HEK293 (cell line): ENCODE results near the gene PLEKHF1.

ENCODE experiments used
- ATF2 ChIP-seq: fragments of 450-650 bp; formaldehyde crosslinking; IDR thresholded peaks from 2 replicates; pipeline ENCODE4 v1.5.1; 2016; ENCODE audit warnings: missing biosample characterization, missing genetic modification characterization, low read depth
- CTCF ChIP-seq: fragments of 450-650 bp; formaldehyde crosslinking; IDR thresholded peaks from 2 replicates; pipeline ENCODE4 v1.5.1; 2016; ENCODE audit warnings: missing biosample characterization, missing genetic modification characterization
- KLF16 ChIP-seq: fragments of 450-650 bp; formaldehyde crosslinking; IDR thresholded peaks from 2 replicates; pipeline ENCODE4 v1.5.1; 2017; ENCODE audit warnings: missing biosample characterization, missing genetic modification characterization
- REST ChIP-seq: fragments of 450-650 bp; formaldehyde crosslinking; IDR thresholded peaks from 2 replicates; pipeline ENCODE4 v1.5.1; 2016; ENCODE audit warnings: missing biosample characterization, missing genetic modification characterization
- TRIM28 ChIP-seq: IDR thresholded peaks from 2 replicates; pipeline ENCODE4 v1.6.1; 2011; ENCODE audit warnings: low read length, control low read depth, borderline replicate concordance
- ZFHX2 ChIP-seq: fragments of 450-650 bp; formaldehyde crosslinking; conservative IDR thresholded peaks from 2 replicates; pipeline ENCODE4 v1.5.1; 2016; ENCODE audit warnings: missing biosample characterization, missing genetic modification characterization
- ZNF114 ChIP-seq: fragments of 450-650 bp; formaldehyde crosslinking; IDR thresholded peaks from 2 replicates; pipeline ENCODE4 v1.5.0; 2017; ENCODE audit warnings: missing biosample characterization, missing genetic modification characterization
- ZNF157 ChIP-seq: fragments of 450-650 bp; formaldehyde crosslinking; IDR thresholded peaks from 2 replicates; pipeline ENCODE4 v1.5.1; 2016; ENCODE audit warnings: missing biosample characterization, missing genetic modification characterization
- ZNF16 ChIP-seq: fragments of 450-650 bp; formaldehyde crosslinking; IDR thresholded peaks from 2 replicates; pipeline ENCODE4 v1.5.1; 2016; ENCODE audit warnings: low read depth, missing biosample characterization, missing genetic modification characterization
- ZNF274 ChIP-seq, 2 experiments: fragments of 200-500 bp in 1 of 2; fragments of 450-650 bp in 1 of 2; sonication (Bioruptor generic) in 1 of 2; formaldehyde crosslinking in 1 of 2; IDR thresholded peaks; 2 replicates each; pipeline versions ENCODE4 v1.5.1 to v1.6.1; 2014 to 2016; ENCODE audit warnings: borderline replicate concordance in 1 of 2, inconsistent platforms in 1 of 2, low read length in 1 of 2, missing biosample characterization in 1 of 2, missing genetic modification characterization in 1 of 2
- ZNF350 ChIP-seq: fragments of 450-650 bp; formaldehyde crosslinking; IDR thresholded peaks from 2 replicates; pipeline ENCODE4 v1.5.0; 2017; ENCODE audit warnings: missing biosample characterization, mild to moderate bottlenecking, missing genetic modification characterization
- ZNF416 ChIP-seq: fragments of 450-650 bp; formaldehyde crosslinking; IDR thresholded peaks from 2 replicates; pipeline ENCODE4 v1.5.1; 2016; ENCODE audit warnings: missing biosample characterization, missing genetic modification characterization
- ZNF639 ChIP-seq: fragments of 450-650 bp; formaldehyde crosslinking; IDR thresholded peaks from 2 replicates; pipeline ENCODE4 v1.5.1; 2016; ENCODE audit warnings: missing biosample characterization, missing genetic modification characterization
- ZNF660 ChIP-seq: fragments of 450-650 bp; IDR thresholded peaks from 2 replicates; pipeline ENCODE4 v1.5.1; 2018; ENCODE audit warnings: missing biosample characterization, mild to moderate bottlenecking, missing genetic modification characterization

- TF ChIP-seq ZNF157 (tag by site-specific recombination) (no peak), ZNF274 (IDR thresholded peaks at IDR 0.05; ENCODE audit: low read length) (no peak), ZNF274 (tag by site-specific recombination; IDR thresholded peaks at IDR 0.05; ENCODE audit: borderline replicate concordance) (no peak), CTCF (no peak), ZNF660 (tag by site-specific recombination) (no peak), KLF16 (tag by site-specific recombination) (no peak), ZNF416 (tag by site-specific recombination) (no peak), ZFHX2 (tag by site-specific recombination) (no peak), ZNF350 (tag by site-specific recombination) (no peak), TRIM28 (no peak), ZNF639 (no peak), ZNF114 (tag by site-specific recombination) (no peak), ZNF16 (tag by site-specific recombination) (no peak), ATF2 (tag by site-specific recombination) (no peak), REST (tag by site-specific recombination) (no peak)
These were observed 42.8 kb upstream of the PLEKHF1 start for GRCh38 chr19:29622166-29623070.
